Natural killer cell (primary cell): ENCODE measurements around the gene C1orf21. TPM values are rescaled to one million over a fixed set of nuclear protein-coding genes. Genes with fewer than 3 reads are reported as not detected.

Experiments
- ATAC-seq, 3 donors: fragments of 150-1000 bp in 2 of 3; fragments of 200-7000 bp in 1 of 3; cut with Tn5 transposase; 1 replicate in 1 of 3; 2 replicates in 2 of 3; pipeline ENCODE4 v1.10.0; 2021; ENCODE audit warnings: mild to moderate bottlenecking in 2 of 3, moderate library complexity in 2 of 3
- DNase-seq, 2 donors: peaks; one replicate each; pipeline versions ENCODE4 v3.0.0 to v3.0.0-alpha.2; 2013 to 2021; ENCODE audit warnings: mixed read lengths in 1 of 2
- H3K27ac ChIP-seq: one replicate; pipeline ENCODE4 v1.5.1; 2013; ENCODE audit warnings: mild to moderate bottlenecking, low read length
- H3K27me3 ChIP-seq: one replicate; pipeline ENCODE4 v1.6.1; 2013; ENCODE audit warnings: low read length; ENCODE audit not compliant: control insufficient read depth, insufficient read depth
- H3K36me3 ChIP-seq: one replicate; pipeline ENCODE4 v1.6.1; 2013; ENCODE audit warnings: low read length; ENCODE audit not compliant: control insufficient read depth, insufficient read depth
- H3K4me1 ChIP-seq: one replicate; pipeline ENCODE4 v1.6.1; 2013; ENCODE audit warnings: low read length; ENCODE audit not compliant: control insufficient read depth, insufficient read depth
- H3K4me3 ChIP-seq: one replicate; pipeline ENCODE4 v1.5.1; 2013; ENCODE audit warnings: low read length
- H3K9me3 ChIP-seq: one replicate; pipeline ENCODE4 v1.6.1; 2013; ENCODE audit warnings: low read length; ENCODE audit not compliant: control insufficient read depth, insufficient read depth
- H3K27ac Mint-ChIP-seq, 2 donors: one replicate each; pipeline ENCODE4 v1.8.0; 2022; ENCODE audit warnings: mild to moderate bottlenecking in 2 of 2, mixed read lengths in 2 of 2, moderate library complexity in 1 of 2
- H3K27me3 Mint-ChIP-seq, 2 donors: one replicate each; pipeline ENCODE4 v1.8.0; 2022; ENCODE audit warnings: low read depth in 2 of 2, mixed read lengths in 2 of 2
- H3K36me3 Mint-ChIP-seq: one replicate; pipeline ENCODE4 v1.8.0; 2022; ENCODE audit warnings: mixed read lengths
- H3K4me1 Mint-ChIP-seq, 2 donors: one replicate each; pipeline ENCODE4 v1.8.0; 2022; ENCODE audit warnings: mixed read lengths in 2 of 2
- H3K4me3 Mint-ChIP-seq: one replicate; pipeline ENCODE4 v1.8.0; 2022; ENCODE audit warnings: mild to moderate bottlenecking, moderate library complexity, mixed read lengths
- H3K9me3 Mint-ChIP-seq, 2 donors: one replicate each; pipeline ENCODE4 v1.8.0; 2022; ENCODE audit warnings: mixed read lengths in 2 of 2
- CTCF ChIP-seq: fragments of 200-600 bp; IDR thresholded peaks from one replicate; pipeline ENCODE4 v1.8.0; 2022; ENCODE audit warnings: antibody characterized with exemption
- WGBS: methylation state at CpG from one replicate; pipeline ENCODE4 v1.1.7; 2013; ENCODE audit warnings: missing lambda C conversion rate; ENCODE audit not compliant: insufficient coverage; 5-methylcytosine and 5-hydroxymethylcytosine counted together
- intact Hi-C: fragments of 100-400 bp; cut with micrococcal nuclease; formaldehyde crosslinking; loops from one replicate; pipeline ENCODE4 v1.14.2; 2022
- total RNA-seq, 4 donors: library from RNA; stranded (reverse); fragments of 120-200 nt in 1 of 4; gene quantifications; one replicate each; pipeline versions ENCODE4 v1.2.3 to v1.2.4, GENCODE V29; 2013 to 2022

The C1orf21 gene
- total RNA-seq, 3 donors from 2014 or later (not counting 1 experiment from before 2014, with no cell fraction given) = 84.3 to 111 (median 88.3) TPM

- H3K27ac ChIP-seq = no peak overlapping the region
- intact Hi-C loops = no loop called here
- no peak overlapping the region for H3K4me3 Mint-ChIP-seq
These were observed 243.8 kb downstream of the C1orf21 start for GRCh38 chr1:184630679-184631060.

GRCh38 chr1:184632415-184633175 is 245.8 kb downstream of the C1orf21 start:
- Histone ChIP-seq H3K9me3 (no peaks in the 10 kb centered on the region), H3K4me1 (no peaks in the 10 kb centered on the region), H3K36me3 (no peaks in the 10 kb centered on the region), H3K27me3 (no peaks in the 10 kb centered on the region), H3K27ac (no peak overlapping the region), H3K4me3 (no peak overlapping the region)
- Mint-ChIP-seq H3K9me3 (no peaks in the 10 kb centered on the region), H3K36me3 (no peaks in the 10 kb centered on the region), H3K4me3 (no peak overlapping the region), H3K27ac (no peak overlapping the region), H3K27me3 (no peaks in the 10 kb centered on the region), H3K4me1 (peaks cover 0 to 18% of the 10 kb centered on the region in 2 donors)
- no peak for TF ChIP-seq CTCF
- DNase-seq (no peak), ATAC-seq (no peak)
- intact Hi-C loops = no loop called here
- WGBS = 88% methylated on average over 8 of the region's 8 CpGs

More at GRCh38 chr1:184630679-184631060, 243.8 kb downstream of the C1orf21 start:
- no peaks in the 10 kb centered on the region for H3K27me3 Mint-ChIP-seq
- no peak for TF ChIP-seq CTCF
- Histone ChIP-seq H3K9me3 (no peaks in the 10 kb centered on the region), H3K4me1 (no peaks in the 10 kb centered on the region), H3K4me3 (no peak overlapping the region), H3K36me3 (no peaks in the 10 kb centered on the region), H3K27me3 (no peaks in the 10 kb centered on the region)
- no peak overlapping the region for H3K27ac Mint-ChIP-seq
- WGBS = 81% methylated on average over 5 of the region's 5 CpGs
- H3K36me3 Mint-ChIP-seq = no peaks in the 10 kb centered on the region
- H3K4me1 Mint-ChIP-seq = peaks cover 6 to 22% of the 10 kb centered on the region in 2 donors
- DNase-seq (no peak), ATAC-seq (no peak)
- no peaks in the 10 kb centered on the region for H3K9me3 Mint-ChIP-seq

GRCh38 chr1:184633785-184634184 is 247.0 kb downstream of the C1orf21 start:
- no peaks in the 10 kb centered on the region for H3K36me3 ChIP-seq
- Mint-ChIP-seq H3K36me3 (no peaks in the 10 kb centered on the region), H3K9me3 (no peaks in the 10 kb centered on the region), H3K27ac (no peak overlapping the region), H3K4me3 (no peak overlapping the region), H3K27me3 (no peaks in the 10 kb centered on the region), H3K4me1 (peaks cover 2 to 18% of the 10 kb centered on the region in 2 donors)
- 93% methylated on average over 4 of the region's 4 CpGs for WGBS
- no peak overlapping the region for H3K4me3 ChIP-seq
- no peaks in the 10 kb centered on the region for H3K9me3 ChIP-seq
- no peak overlapping the region for H3K27ac ChIP-seq
- no peak for DNase-seq
- intact Hi-C loops = no loop called here
- no peaks in the 10 kb centered on the region for H3K4me1 ChIP-seq
- no peaks in the 10 kb centered on the region for H3K27me3 ChIP-seq
- no peak for TF ChIP-seq CTCF
- ATAC-seq = no peak

GRCh38 chr1:184634296-184634695 is 247.5 kb downstream of the C1orf21 start:
- Mint-ChIP-seq H3K4me1 (peaks cover 7 to 13% of the 10 kb centered on the region in 2 donors), H3K9me3 (no peaks in the 10 kb centered on the region), H3K27ac (no peak overlapping the region), H3K4me3 (no peak overlapping the region), H3K27me3 (no peaks in the 10 kb centered on the region), H3K36me3 (no peaks in the 10 kb centered on the region)
- WGBS = no CpG with 5 or more reads among the region's 1 CpG
- DNase-seq = no peak
- no peak overlapping the region for H3K27ac ChIP-seq
- H3K4me3 ChIP-seq = no peak overlapping the region
- no peaks in the 10 kb centered on the region for H3K36me3 ChIP-seq
- H3K27me3 ChIP-seq = no peaks in the 10 kb centered on the region
- TF ChIP-seq CTCF = no peak
- intact Hi-C loops = no loop called here
- no peaks in the 10 kb centered on the region for H3K4me1 ChIP-seq
- no peaks in the 10 kb centered on the region for H3K9me3 ChIP-seq
- ATAC-seq = no peak
